T-helper 2 cell treated with Interferon-gamma antibody and Interleukin-4, amounts not matched to agents 5 μg/mL and 100 μg/mL, for 36 hours (primary cell): ENCODE results near the gene GRID1.

Experiments used
- DNase-seq: peaks from one replicate; pipeline ENCODE4 v3.0.0; 2021; ENCODE audit warnings: low spot score
- H3K27ac Mint-ChIP-seq: one replicate; pipeline ENCODE4 v1.8.0; 2021; ENCODE audit warnings: mild to moderate bottlenecking, mixed read lengths
- H3K27me3 Mint-ChIP-seq: one replicate; pipeline ENCODE4 v1.8.0; 2021; ENCODE audit warnings: low read depth, mixed read lengths
- H3K36me3 Mint-ChIP-seq: one replicate; pipeline ENCODE4 v1.8.0; 2021; ENCODE audit warnings: low read depth, mixed read lengths
- H3K4me1 Mint-ChIP-seq: one replicate; pipeline ENCODE4 v1.8.0; 2021; ENCODE audit warnings: low read depth, mixed read lengths
- H3K4me3 Mint-ChIP-seq: one replicate; pipeline ENCODE4 v1.8.0; 2022; ENCODE audit warnings: mild to moderate bottlenecking, moderate library complexity, mixed read lengths
- H3K9me3 Mint-ChIP-seq: one replicate; pipeline ENCODE4 v1.8.0; 2021; ENCODE audit warnings: mixed read lengths

GRID1 gene

DNA sequence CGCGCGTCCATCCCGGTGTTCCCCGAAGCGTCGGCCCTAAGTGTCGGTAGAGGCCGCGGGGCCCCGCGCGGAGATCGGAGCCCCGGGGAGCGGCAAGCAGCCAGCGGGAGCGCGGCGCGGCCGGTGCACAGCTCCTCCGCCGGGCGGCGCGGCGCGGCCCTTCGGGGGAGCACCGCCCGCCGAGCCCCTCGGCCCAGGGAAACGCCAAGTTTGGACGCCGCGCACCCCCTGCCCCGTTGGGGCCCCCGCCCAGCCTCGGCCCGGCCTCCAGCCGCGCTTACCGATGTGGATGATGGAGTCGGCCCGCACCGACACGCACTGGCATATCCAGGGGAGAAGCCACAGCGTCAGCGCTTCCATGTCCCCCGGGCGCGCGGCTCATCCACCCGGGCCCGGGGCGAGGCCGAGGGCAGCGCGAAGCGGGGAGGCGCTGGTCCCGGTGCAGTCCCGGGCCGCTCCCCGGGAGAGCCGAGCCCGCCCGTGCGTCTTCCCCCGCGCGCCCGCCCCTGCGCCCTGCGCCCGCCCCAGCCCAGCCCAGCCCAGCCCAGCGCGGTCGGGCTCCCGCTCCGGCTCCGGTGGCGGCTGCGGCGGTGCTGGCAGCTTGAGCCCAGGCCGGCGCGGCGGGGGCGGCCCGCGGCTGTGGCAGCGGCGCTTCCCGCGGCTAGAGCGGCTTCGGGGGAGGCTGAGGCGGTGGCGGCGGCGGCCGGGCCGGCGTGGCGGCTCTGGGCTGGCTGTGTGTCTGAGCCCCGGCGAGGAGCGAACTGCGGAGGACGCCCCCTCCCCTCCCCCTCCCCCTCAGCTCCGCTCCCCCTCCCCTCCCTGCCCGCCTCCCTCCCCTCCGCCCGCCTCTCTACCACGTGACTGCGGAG, at the start of gene GRID1:
Gene GRID1 (minus strand): TSS at position 763 of the 869 bp plus-strand sequence.
- H3K36me3 Mint-ChIP-seq: peaks cover 1% of the 10 kb centered on the region
- H3K27me3 Mint-ChIP-seq: peaks cover 76% of the 10 kb centered on the region
- peak within 1 kb of the TSS; percentile 11 for H3K27ac Mint-ChIP-seq
- peak within 1 kb of the TSS; percentile 59 for H3K4me3 Mint-ChIP-seq
- H3K4me1 Mint-ChIP-seq: peaks cover 5% of the 10 kb centered on the region
- H3K9me3 Mint-ChIP-seq: no peaks in the 10 kb centered on the region
- DNase-seq: no peak

DNA sequence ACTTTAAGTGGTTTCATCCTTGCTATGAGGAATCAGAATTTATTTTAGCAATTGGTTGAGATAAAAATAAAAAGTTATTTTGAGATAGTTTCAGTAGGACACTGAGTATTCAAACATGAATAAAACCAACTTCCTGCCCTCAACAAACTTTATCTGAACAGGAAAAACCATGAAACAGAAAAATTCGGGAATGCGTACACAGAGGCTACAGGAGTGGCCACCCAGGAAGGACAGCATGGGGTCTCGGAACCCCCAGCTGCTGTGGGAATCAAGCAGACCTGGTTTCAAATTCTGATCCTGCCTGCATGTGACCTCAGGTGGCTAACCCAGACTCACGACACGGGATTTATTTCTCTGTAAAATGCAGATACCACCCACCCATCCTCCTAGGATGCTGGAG, 49.0 kb upstream of the GRID1 start:
- no peaks in the 10 kb centered on the region for H3K27me3 Mint-ChIP-seq
- no peak overlapping the region for H3K4me3 Mint-ChIP-seq
- H3K27ac Mint-ChIP-seq: no peak overlapping the region
- peaks cover 5% of the 10 kb centered on the region for H3K36me3 Mint-ChIP-seq
- peaks cover 53% of the 10 kb centered on the region for H3K4me1 Mint-ChIP-seq
- no peak for DNase-seq
- peaks cover 6% of the 10 kb centered on the region for H3K9me3 Mint-ChIP-seq

DNA sequence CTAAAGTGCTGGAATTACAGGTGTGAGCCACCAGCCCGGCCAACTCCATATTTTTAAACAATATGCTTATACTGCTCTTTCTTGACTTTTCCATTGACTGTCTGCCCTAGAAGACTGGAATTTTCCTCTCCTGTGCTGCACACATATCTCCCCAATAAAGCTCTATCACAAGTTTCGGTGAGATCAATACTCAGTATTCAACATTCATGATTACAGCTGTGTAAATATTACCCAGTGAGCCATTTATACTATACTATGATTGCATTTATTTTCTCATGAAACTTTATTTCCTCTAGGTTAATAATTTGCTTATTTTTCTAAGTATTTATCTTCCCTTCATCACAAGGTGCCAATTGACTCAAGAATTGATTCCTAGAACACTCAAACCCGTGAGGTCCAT, 48.5 kb upstream of the GRID1 start:
- no peaks in the 10 kb centered on the region for H3K27me3 Mint-ChIP-seq
- peaks cover 6% of the 10 kb centered on the region for H3K36me3 Mint-ChIP-seq
- no peak overlapping the region for H3K27ac Mint-ChIP-seq
- H3K9me3 Mint-ChIP-seq: peaks cover 7% of the 10 kb centered on the region
- H3K4me3 Mint-ChIP-seq: peak overlapping the region; percentile 35
- no peak for DNase-seq
- H3K4me1 Mint-ChIP-seq: peaks cover 53% of the 10 kb centered on the region

DNA sequence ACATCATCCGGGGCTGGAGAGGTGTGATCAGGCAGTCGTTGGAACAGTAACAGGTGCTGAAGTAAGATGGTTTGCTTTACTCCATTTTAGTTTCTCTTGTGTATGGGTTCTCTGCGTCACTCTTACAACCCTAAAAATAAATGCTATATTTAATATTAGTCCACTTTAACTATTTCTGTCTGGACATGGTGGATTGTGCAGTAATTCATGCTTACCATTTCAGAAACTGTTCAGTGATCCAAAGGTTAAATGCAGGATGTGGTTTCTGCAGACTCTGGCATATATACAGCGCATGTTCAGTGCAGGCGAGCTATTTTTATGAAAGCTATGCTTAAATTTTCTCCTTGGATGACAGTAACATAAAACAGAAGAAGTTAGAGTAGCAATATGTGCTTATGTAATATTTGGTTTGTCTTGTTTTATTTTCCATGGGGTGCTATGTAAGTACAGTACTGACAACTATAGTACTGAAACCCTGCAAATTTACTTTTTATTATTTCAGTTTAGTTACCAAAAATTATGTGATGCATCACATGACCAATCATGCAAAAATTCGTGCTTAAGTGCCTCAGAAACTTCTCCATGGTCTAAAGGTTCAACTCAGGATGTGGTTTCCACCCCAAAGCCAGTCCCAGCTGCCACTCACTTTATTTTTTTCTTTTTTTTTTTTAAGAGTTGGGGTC, 46.6 kb upstream of the GRID1 start:
- Mint-ChIP-seq H3K4me3 (peak overlapping the region; percentile 64), H3K9me3 (peaks cover 7% of the 10 kb centered on the region), H3K4me1 (peaks cover 44% of the 10 kb centered on the region), H3K36me3 (peaks cover 8% of the 10 kb centered on the region), H3K27me3 (no peaks in the 10 kb centered on the region), H3K27ac (peak overlapping the region; percentile 90)
- peak; percentile 36 for DNase-seq

DNA sequence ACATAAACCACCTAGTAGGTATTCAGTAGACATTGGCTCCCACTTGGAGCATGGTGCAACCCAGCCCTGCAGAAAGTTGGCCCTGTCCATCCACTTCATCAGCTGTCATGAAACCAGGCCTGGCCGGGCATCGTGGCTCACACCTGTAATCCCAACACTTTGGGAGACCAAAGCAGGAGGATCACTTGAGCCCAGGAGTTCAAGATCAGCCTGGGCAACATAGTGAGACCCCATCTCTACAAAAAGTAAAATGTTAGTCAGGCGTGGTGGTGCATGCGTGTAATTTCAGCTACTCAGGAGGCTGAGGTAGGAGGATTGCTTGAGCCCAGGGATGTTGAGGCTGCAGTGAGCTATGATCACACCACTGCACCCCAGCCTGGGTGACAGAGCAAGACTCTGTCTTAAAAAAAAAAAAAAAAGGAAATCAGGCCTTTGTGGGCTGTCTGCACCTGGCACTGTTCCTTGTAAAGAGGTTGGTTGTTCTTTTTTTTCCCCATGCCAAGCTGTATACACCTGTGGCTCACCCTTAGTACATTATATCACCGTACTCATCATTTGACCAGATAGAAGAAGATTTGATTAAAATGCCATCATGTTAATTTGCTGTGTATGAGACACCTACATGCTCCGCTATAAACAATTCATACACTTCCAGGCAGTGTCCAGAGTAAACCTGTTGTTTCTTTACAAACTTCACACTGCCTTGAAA, 45.4 kb upstream of the GRID1 start:
- Mint-ChIP-seq H3K4me1 (peaks cover 44% of the 10 kb centered on the region), H3K9me3 (peaks cover 7% of the 10 kb centered on the region)

DNA sequence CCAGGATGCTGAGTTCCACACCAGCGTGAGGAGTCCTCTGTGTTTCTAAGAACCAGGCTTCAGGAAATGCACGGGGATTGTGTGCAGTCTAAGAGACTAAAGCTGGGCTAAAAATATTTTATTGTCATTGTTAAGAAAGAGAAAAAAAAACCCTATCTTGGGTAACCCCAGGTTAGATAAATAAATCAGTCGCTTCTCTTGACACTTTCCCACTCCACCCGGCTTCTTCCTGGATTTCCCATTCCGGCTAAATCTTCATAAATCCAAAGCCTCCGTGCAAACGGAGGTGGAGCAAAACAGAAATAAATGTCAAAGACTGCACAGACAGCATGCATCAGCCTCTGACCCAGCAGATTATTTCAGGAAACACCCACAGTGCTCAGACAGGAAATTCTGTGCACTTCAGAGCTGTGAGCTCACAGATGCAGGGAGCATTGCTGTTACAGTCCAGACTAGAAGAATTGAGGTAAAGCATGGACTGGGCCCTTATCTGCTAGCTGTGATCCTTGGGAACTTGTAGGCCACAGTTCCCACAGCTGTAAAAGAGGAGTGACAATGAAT, 44.8 kb upstream of the GRID1 start:
- peak overlapping the region; percentile 71 for H3K4me3 Mint-ChIP-seq
- peaks cover 44% of the 10 kb centered on the region for H3K4me1 Mint-ChIP-seq
- peaks cover 8% of the 10 kb centered on the region for H3K36me3 Mint-ChIP-seq
- H3K27ac Mint-ChIP-seq: peak overlapping the region; percentile 90
- H3K9me3 Mint-ChIP-seq: peaks cover 7% of the 10 kb centered on the region
- H3K27me3 Mint-ChIP-seq: no peaks in the 10 kb centered on the region
- DNase-seq: peak; percentile 56

More for the DNA sequence above, 45.4 kb upstream of the GRID1 start:
- H3K27me3 Mint-ChIP-seq: no peaks in the 10 kb centered on the region
- peak overlapping the region; percentile 90 for H3K27ac Mint-ChIP-seq
- H3K4me3 Mint-ChIP-seq: peak overlapping the region; percentile 71
- H3K36me3 Mint-ChIP-seq: peaks cover 8% of the 10 kb centered on the region
- DNase-seq: no peak

DNA sequence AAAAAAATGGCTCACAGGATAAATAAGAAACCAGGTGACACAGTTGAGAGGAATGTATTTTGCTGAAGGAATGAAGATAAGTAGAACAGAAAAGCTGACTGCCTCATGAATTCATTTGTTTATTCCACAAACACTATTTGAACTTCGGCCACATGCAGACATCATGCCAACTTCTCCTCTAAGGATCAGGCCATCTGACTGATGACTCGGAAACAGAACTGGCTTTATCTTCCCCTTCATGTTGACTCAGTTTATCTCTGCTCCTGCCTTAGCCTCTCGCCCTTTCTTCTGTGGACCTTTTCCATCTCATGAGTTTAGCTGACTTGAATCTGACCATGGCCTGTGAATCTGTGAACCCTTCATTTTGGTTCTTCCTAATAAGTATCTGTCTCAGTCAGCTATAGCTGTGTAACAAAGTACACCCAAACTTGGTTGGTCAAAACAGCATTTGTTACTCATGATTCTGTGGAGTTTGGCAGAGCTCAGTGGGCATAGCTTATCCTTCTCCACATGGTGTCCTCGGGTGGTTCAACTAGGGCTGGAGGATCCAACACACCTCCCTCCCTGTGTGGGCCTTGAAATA, 44.0 kb upstream of the GRID1 start:
- Mint-ChIP-seq H3K36me3 (peaks cover 8% of the 10 kb centered on the region), H3K4me1 (peaks cover 39% of the 10 kb centered on the region), H3K9me3 (peaks cover 7% of the 10 kb centered on the region), H3K27me3 (no peaks in the 10 kb centered on the region), H3K27ac (peak overlapping the region; percentile 90), H3K4me3 (peak overlapping the region; percentile 71)
- no peak for DNase-seq

DNA sequence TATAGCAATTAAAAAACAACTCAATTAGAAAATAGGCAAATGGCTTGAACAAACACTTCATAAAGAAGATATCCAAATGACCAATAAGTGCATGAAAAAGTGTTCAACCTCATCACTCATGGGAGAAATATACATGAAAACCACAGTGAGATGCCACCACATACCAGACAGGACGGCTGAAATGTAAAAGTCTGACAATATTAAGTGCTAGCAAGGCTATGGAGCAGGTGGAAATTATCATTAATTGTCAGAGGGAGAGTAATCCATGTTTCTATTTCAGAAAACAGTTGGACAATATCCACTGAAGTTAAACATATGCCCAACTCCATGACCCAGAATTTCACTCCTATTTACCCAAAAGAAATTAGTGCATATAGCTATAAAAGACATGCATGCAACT, 42.6 kb upstream of the GRID1 start:
- no peak overlapping the region for H3K27ac Mint-ChIP-seq
- H3K4me1 Mint-ChIP-seq: peaks cover 30% of the 10 kb centered on the region
- H3K36me3 Mint-ChIP-seq: peaks cover 8% of the 10 kb centered on the region
- H3K9me3 Mint-ChIP-seq: peaks cover 7% of the 10 kb centered on the region
- no peak overlapping the region for H3K4me3 Mint-ChIP-seq
- no peaks in the 10 kb centered on the region for H3K27me3 Mint-ChIP-seq
- DNase-seq: no peak

DNA sequence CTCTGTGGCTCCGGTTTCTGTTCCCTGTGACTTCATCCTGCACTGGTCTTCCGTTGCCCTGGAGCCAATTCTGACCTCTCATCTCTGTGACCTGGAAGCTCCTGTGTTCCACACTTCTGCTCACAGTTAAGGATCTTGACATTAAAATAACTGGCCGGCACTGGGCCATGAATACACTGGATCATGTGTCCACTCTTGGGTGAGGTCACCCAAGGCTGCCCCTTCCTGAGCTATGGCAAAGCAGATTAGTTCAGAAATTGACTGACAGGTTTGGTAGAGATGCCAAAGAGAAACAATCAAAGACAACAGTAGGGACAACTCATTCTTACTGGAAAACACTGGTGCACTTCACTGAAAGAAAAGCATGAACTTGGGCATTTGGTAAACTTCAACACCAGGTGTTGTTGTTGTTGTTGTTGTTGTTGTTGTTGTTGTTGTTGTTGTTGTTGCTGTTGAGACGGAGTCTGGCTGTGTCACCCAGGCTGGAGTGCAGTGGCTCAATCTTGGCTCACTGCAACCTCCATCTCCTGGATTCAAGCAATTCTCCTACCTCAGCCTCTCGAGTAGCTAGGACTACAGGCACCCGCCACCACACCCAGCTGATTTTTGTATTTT, 36.7 kb upstream of the GRID1 start:
- Mint-ChIP-seq H3K4me3 (no peak overlapping the region), H3K36me3 (peaks cover 2% of the 10 kb centered on the region), H3K9me3 (no peaks in the 10 kb centered on the region), H3K27ac (no peak overlapping the region), H3K27me3 (peaks cover 8% of the 10 kb centered on the region), H3K4me1 (peaks cover 16% of the 10 kb centered on the region)
- DNase-seq: no peak

DNA sequence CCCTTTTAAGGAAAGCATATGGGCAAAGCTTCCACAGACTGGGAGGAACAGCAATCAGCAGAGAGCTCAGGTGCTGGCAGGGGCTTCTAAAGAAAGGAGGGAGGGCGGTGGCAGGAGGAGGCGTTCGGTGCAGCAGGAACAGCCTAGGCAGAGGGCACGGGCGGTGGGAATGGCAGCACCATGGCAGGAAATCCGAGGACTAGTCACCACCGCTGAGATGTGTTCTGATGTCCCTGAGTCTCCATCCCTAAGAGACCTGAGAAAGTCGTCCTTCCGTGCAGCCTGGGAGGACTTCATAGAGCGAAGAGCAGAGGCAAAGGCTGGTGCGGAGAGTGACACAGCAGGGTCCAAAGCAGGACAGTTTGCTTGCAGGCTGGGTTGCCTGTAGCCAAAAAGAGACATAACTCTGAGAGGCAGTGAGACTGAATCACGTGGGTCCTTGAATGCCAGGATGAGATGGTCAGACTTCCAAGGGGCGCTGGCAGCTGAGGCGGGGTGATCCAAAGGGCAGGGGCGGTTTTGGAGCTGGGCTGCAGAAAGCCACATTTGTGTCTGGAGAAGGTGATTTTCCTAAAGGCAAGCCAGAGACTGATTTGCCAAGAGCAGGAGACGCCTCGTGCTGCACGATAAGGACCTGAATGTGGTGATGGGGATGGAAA, 35.8 kb upstream of the GRID1 start:
- H3K36me3 Mint-ChIP-seq: peaks cover 2% of the 10 kb centered on the region
- H3K4me1 Mint-ChIP-seq: peaks cover 16% of the 10 kb centered on the region
- peaks cover 12% of the 10 kb centered on the region for H3K27me3 Mint-ChIP-seq
- peak overlapping the region; percentile 89 for H3K4me3 Mint-ChIP-seq
- DNase-seq: no peak
- peak overlapping the region; percentile 21 for H3K27ac Mint-ChIP-seq
- no peaks in the 10 kb centered on the region for H3K9me3 Mint-ChIP-seq

DNA sequence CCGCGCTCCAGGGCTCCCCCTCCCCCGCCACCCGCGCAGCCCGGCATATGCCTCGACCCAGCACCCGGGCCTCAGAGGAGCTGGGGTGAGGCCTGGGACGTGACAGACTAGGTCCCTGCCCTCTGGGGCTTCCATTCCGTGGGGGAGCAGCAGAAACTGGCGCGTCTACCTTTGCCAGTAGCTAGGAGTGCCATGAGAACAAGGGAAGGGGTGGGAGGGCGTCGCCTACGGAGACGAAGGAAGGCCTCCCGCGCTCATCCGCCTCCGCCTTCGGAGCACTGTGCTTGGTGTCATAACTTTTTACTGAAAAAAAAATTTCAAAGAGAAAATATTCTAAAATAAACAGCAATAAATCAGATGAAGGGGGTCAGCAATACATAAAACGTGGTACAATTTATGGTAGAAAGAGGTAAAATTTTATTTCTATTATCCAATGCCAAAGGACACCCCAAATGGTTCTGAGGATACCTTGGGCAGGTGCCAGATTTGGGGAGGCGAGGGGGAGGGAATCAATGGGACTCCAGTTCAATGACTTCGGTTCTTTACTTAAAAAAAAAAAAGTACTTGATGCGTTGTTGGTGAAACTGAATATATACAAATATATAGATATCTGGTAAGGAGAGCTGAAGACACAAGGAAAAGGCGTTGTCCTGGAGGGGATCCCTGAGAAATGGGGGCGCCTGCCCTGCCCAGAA, 35.1 kb upstream of the GRID1 start:
- H3K4me3 Mint-ChIP-seq: peak overlapping the region; percentile 89
- H3K9me3 Mint-ChIP-seq: no peaks in the 10 kb centered on the region
- H3K4me1 Mint-ChIP-seq: peaks cover 16% of the 10 kb centered on the region
- peak; percentile 17 for DNase-seq
- peak overlapping the region; percentile 63 for H3K27ac Mint-ChIP-seq
- H3K27me3 Mint-ChIP-seq: peaks cover 12% of the 10 kb centered on the region
- peaks cover 2% of the 10 kb centered on the region for H3K36me3 Mint-ChIP-seq
